GM19043 (cell line): ENCODE results near the gene CFAP46.
"Not testable (repeated sequence)": the region's sequence is repeated elsewhere in the genome, so short reads cannot be mapped to it uniquely, and the experiment has no call there.

Experiments used
- ATAC-seq: cut with Tn5 transposase; IDR thresholded peaks from one replicate; pipeline ENCODE4 v1.9.1; 2021; ENCODE audit warnings: low read depth; ENCODE audit not compliant: unreplicated experiment

CFAP46 gene

DNA sequence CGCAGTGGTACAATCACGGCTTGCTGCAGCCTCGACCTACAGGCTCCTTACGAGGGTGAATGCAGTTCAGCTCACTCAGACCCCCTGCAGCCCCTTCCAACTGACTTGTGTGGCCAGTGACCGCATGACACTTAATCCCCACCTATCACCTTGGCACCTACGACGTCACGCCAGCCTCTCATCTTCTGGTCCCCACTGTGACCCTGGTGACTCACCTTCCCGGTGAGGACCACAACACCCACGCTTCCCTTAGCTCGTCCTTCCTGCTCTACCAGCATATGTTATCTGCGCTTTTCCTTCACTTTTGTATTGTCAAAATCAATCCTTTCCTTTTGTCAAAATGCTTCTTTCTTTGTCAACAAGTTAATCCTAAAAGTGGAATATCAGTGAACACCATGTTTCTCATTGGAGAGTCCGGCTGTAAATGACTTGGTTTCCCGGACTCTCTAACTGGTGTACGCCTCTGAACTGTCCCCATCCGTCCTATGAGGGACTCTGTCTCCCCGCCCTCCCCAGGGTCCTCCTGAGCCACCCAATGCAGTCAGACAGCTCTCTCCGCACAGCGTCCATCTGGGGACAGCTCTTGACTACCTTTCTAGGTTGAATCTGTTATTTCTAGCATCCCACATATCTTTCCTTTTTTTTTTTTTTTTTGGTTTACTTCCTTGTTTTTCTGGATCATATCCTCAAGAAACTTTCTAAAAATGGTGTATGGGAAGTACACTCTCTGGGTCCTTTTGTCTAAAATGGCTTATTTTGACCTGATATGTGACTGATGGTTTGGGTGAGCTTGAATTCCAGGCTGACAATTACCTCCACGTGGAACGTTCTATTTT is 37.3 kb downstream of the CFAP46 start:
- ATAC-seq: no peak

DNA sequence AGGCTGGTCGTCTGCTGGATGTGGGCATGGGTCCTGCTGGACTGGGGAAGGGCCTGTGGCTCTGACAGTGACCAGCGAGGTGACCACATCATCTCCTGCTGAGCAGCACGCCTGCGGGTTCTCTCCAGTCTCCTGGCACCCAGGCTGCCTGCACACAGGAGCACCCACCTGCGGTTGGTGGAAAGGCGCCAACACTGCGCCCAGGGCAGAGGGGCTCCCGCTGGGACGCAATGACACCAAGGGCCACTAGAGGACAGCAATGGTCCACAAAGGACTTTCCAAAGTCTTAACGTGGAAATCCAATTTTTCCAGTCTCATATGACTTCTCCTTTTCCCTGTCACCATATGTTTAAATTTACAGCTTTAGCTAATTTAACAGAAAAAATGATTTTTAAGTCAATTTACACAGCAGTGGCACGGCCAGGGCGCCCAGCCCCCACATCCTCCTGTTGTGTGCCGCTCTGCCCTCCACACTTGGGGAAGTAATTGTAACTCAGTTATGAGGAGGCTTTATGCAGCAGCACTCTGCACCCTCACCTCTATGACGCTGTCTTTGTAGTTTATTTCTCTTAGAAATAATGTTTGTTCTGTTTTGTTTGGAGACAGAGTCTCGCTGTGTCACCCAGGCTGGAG is 38.1 kb downstream of the CFAP46 start:
- ATAC-seq: no peak

DNA sequence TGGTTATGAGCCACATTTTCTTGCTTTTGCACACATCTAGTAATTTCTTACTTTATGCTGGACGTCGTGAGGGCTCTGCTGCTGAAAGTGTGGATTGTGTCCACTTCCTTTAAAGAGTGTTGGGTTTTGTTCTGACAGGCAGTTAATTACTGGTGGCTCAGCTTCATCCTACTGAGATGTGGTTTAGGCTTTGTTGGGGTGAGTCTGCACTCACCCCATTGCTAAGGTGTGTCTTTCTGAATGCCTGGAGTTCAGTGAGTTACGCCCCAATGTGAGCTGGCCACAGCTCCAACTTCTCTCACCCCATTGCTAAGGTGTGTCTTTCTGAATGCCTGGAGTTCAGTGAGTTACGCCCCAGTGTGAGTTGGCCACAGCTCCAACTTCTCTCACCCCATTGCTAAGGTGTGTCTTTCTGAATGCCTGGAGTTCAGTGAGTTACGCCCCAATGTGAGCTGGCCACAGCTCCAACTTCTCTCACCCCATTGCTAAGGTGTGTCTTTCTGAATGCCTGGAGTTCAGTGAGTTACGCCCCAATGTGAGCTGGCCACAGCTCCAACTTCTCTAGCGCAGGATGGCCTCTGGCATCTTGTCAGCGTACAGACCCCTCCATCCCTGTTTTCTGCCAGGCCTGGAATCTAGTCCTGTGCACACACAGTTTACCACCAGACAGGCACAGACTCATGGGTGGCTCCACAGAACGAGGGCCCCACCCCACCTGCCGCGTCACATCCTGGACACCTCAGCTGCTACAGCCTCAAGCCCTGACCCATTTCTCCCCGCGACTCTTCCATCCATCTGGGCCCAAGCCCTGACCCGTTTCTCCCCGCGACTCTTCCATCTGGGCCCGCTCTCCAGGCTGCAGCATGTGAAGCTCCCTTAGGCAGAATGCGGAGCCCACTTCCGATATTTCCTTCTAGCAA is 39.5 kb downstream of the CFAP46 start:
- not testable (repeated sequence) for ATAC-seq

DNA sequence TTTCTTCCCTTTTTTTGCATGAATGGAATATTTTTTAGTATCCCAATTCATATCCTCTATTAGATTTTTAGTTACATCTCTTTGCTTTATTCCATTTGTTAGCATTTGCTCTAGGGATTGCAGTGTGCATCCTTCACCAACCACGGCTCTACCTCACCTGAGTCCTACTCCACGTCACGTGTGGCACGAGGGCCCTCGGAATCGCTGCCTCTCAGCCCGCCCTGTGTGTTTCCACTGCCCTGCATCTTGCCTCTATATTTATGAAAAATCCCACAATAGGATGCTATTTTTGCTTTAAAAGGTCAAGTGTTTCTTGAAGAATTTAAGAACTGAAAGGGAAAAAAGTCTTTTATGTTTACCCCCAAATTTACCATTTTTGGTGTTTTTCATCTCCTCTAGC is 41.0 kb downstream of the CFAP46 start:
- ATAC-seq: no peak

DNA sequence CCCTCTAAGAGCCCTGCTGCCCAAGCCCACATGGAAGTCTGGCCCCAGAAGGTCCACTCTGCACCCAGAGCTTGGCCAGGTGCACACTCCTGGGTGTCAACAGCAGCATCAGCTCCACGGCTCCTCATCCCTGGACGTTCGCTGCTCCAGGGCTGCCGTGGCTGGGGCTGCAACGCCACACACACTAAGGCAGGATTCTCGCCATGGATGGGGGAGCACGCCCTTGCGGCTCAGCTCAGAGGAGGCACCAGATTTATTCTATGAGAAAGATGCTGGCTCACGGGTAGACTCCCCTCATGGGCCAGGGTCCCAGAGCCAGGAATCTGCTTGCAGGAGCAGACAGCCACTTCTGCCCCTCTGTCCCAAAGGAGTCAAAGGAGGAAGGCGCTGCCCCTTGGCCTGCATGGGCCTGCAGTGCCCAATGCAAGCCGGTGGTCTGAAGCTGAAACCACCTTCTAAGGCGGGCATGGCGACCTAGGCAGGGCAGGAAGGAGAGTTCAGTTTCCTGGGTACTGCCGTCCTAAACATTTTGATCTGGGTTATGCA is 42.1 kb downstream of the CFAP46 start:
- no peak for ATAC-seq

DNA sequence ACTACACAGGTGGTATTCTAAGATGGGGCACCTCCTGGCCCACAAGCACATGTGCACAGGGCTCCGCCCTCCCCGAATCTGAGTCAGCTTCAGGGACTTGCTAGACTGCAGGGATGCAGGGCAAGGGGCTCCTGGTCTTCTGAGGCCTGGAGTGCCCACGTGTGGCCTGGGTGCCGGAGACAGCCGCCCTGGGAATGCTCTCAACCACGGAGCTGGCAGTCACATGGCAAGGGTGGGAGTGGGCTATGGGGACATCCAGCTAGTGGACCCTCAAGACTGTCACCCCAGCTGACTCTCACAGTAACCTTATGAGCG is 42.7 kb downstream of the CFAP46 start:
- no peak for ATAC-seq

DNA sequence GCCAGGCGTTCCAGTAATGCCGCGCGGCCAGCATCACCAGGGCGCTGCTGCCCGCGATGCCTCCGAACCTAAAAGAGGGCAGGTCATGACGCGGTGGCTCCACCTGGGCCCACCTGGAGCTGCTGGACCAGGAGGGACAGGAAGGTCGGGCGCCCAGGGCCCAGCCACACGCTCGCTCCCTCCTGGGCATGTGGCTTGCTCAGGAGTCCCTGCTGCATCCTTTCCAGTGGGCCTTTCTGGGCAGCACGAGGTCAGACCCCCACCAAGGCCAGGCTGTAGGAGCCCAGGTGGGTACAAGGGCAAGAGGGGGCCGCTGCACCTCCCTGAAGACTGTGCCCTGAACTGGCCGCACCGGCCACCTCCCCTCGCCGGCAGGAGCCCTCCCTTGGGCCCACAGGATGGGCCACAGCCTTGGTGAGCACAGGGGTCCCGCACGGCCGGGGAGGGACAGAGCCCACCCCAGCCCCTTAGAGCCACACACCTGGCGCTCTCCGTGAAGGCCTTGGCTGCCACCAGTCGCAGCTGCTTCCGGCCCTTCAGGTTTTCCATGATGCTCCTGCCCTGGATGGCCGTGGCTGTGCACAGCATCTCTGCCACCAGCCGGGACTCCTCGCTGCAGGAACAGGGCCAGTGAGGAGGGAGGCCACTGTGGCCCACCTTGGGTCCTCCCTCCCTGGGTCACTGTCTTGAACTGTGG is 43.2 kb downstream of the CFAP46 start:
- no peak for ATAC-seq

DNA sequence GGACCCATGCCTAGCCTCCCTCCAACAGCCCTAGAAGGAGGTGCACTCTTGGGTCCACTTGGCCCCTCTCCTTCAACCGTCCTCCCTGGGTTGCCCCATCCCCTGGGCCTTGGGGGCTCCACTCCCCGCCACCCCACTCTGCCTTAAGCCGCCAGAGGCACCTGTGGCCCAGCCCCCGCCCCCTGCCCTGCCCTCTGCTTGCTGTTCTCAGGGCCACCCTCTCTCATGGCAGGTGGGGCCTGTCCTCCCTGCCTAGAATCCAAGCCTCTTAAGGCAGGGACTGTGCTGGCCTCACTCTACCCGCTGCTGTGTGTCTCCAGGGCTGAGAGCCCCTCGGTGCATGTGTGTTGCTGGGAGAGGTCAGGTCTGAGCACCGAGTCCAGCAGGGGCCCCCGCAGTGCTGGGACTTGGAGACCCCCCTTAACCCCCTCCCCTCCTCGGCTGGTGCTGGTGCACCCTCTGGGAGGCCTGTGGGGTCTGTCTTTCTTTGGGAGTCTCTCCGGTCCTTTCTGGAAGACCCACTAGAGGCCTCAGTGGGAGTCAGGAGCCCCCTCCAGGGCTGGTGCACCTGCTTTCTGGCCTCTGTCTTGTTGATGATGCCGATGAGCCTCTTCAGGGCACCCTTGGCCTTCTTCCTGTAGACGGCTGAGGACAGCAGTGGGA is 43.8 kb downstream of the CFAP46 start:
- no peak for ATAC-seq

DNA sequence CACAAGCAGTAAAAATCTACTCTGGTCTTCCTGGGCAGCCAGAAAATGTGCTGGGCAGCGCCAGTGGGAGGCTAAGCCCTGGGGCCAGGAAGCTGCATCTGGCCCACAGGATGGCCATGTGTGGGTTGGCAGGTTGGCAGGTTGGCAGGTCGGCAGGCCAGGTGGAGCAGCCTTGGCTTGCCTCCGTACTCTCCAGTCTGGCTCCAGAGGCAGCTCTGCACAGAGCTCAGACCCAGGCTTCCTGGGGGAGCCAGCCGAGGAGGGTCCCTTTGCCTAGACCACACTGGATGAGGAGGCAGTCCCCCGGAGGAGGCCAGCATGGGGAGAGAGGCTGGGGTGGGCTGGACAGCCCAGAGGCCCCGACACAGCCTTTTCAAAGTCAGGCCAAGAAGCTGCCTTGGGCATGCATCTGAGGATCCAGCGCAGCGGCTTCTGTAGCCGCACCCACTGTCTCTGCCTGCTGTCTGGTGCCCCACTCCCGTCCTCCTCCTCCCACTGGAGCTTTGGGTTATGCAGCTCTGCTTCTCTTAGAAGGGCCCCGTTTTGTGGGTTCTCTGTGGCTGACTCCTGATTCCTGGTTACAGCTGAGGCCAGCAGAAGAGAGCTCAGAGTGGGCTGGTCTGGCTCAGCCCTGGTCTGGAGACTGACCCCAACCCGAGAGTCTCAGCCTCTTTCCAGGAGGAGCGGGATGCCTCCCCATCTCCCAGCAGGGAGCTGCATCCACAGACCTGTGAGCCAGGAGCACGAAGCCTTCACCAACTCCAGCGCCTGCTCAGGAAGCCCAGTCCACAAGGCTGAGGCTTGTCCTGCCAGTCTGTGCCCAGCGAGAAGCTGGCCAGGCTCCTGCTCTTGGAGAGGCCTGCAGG is 44.6 kb downstream of the CFAP46 start:
- no peak for ATAC-seq

DNA sequence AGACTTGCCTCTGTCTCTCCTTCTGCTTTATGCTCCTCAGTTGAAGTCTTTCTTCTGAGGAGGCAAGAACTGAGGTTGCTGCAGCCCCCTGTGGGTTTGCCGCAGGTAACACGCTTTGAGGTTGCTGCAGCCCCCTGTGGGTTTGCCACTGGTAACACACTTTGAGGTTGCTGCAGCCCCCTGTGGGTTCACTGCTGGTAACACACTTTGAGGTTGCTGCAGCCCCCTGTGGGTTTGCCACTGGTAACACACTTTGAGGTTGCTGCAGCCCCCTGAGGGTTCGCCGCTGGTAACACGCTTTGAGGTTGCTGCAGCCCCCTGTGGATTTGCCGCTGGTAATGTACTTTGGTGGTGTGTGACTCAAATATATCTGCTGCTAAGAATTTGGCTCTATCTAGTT is 48.6 kb downstream of the CFAP46 start:
- ATAC-seq: not testable (repeated sequence)

DNA sequence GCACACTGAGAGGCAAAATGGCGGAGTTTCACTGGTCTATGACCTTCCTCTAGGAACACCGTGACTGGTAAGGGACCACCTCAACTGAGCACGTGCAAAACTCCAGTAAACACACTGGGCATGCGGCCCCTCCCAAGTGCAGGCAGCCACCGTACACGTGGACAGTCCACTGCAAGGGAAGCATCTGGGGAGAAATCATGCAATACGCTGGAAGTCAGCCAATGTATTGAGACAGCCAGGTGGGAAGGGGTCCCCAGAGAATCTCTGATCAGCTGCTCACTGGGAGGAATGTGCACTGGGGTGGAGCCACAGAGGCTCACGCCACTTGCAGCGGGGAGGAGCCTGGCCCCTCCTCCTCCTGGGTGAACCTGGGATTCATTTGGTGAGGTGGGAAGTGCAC is 49.3 kb downstream of the CFAP46 start:
- ATAC-seq: no peak

DNA sequence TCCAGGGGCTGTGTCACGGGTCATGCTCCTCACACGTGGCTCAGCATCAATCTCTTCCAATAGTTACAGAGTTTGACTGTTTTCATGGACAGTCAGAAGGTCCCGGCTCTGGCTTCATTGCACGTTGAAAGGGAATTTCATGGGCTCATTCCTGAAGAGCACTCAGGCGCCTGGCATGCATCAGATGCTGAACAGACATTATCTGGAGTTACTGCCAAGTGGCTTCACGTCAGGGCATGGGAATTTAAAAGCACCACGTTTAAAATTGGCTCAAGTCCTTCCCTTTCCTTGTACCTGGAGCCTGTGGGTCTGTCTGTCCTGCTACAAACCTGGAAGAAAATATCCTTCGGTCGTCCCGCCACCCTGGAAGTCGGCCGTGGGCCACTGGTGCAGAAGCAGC is 50.4 kb downstream of the CFAP46 start:
- no peak for ATAC-seq

DNA sequence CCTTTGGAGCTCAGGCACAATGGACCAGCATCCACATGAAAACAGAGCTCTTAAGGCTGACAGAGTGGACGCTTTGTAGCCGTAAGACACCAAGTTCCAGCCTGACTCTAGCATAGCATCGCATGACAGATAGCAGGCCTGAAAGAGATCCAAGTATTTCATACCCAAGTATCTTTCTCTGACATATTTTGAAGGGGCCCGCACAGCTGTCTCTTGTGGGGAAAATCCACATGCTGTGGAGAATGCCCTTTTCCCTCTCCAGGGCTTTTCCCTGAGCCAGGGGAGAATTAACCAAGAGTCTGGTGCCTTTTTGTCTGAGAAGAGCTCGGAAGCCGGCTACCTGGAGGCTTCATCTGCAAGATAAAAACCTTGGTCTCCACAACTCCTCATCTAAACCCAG is 51.0 kb downstream of the CFAP46 start:
- no peak for ATAC-seq

DNA sequence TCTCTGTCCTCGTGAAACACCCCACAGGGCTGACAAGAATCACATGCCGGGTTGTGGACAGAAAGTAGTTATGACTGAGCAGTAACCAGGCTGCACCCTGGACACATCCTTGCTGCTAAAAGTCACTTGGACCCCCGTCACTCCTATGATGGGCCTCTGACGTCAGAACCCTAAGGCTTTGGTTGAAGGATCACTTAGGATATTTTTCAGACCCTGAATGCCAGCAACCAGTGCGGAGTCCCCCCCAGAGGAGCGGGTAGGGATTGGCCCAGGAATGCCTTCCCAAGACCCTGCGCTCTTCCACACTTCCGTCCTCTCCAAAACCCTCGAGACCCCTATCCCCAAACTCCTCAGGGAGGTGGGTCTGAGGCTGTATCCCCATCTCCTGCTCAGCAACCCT is 52.1 kb downstream of the CFAP46 start:
- ATAC-seq: no peak

DNA sequence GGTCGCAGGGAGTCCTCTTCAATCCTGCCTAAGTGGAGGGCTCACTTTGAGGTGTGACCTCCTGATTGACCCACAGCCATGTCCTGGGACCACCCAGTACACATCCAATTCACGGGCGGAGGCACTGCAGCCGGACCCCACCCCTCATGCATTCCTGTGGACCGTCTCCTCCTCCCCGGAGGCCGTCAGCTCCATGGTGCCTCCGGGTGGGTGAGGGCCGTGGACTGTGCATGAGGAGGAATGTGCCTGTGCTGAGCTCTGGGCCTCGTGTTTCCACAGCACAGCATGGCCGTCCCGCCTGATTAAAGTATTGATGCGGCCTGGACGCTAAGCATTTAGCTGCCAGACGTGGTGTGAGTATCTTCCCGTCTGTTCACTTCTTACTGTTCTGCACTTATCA is 52.8 kb downstream of the CFAP46 start:
- ATAC-seq: no peak

DNA sequence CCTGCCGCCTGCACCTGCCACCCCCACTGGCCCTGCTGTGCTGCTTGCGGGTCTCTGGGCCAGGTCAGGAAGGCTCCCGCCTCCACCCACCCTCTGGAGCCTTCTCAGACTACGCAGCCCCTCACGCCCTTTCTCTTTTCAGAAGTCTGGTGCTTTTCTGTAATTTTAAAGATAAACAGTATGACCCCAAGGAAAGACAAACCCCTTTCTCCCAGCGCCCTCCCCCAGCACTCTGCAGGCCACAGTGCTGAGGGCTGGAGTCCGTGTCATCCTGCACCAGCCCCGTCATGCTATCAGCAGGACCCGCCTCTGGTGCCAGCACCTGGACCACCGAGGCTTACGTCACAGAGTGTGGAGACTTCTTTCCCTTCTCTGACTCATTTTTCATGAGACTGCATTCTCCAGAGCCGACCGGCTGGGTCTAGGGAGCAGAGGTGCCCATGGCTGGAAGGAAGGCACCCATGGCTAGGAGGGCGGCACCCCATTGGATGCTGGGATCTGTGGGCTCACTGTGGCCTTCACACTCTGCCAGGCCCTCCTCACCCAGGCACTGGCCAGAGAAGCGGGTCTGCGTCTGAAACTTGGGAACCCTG is 53.4 kb downstream of the CFAP46 start:
- no peak for ATAC-seq

DNA sequence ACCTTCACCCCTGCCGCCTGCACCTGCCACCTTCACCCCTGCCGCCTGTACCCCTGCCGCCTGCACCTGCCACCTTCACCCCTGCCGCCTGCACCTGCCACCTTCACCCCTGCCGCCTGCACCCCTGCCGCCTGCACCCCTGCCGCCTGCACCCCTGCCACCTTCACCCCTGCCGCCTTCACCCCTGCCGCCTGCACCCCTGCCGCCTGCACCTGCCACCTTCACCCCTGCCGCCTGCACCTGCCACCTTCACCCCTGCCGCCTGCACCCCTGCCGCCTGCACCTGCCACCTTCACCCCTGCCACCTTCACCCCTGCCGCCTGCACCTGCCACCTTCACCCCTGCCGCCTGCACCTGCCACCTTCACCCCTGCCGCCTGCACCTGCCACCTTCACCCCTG is 53.9 kb downstream of the CFAP46 start:
- ATAC-seq: not testable (repeated sequence)

DNA sequence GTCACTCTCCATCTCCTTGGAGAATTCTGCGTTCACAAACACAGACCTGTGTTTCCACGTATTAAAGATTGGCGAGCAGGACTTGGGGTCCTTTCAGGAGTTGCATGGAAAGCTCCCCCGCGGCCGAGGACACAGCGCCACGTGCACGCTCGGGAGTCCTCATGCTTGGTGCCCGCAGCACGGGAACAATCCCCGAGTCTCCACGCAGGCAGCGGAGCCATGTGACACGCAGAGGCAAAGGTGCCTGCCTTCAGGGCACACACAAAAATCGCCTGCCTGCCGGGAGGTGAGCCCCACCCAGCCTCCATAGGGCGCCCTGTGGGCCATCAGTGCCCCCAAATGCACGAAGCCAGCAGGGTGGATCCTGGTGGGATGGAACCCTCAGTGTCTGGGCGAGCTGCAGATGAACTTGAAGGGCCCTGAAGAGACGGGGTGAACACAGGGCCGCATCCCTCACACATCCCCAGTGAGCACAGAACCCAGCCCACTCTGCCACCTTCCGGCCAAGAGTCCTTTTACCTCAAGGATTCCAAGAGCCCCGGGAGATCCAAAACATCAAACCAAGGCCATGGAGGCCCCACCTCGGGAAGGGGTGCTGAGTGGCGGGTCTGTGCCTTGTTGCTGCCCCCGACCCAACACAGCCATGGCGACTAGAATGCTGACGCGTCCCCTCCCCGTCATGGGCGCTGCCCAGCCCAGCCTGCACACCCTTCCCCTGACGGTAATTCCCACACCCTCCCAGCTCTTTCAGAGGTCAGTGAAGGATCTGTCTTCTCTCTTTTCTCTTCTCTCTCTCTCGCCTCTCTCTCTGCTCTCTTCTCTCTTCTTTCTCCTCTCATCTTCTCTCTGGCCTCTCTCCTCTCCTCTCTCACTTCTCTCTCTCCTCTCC is 55.9 kb downstream of the CFAP46 start:
- no peak for ATAC-seq
